ENCODE data around the gene RRP7A. TPM values are rescaled to one million over a fixed set of nuclear protein-coding genes. Genes with fewer than 3 reads are reported as not detected.
"Not testable (repeated sequence)": the region's sequence is repeated elsewhere in the genome, so short reads cannot be mapped to it uniquely, and the experiment has no call there.

RRP7A gene
- total RNA-seq, 4 donors from 2014 or later, result 9.7 to 38.6 (median 28.6) TPM

- intact Hi-C loops (cut with DNase I; ENCODE audit: low total_unique reads), result no loop called here
- Histone ChIP-seq H3K4me1 (no peaks in the 10 kb centered on the region), H3K4me3 (no peak overlapping the region), H3K36me3 (no peaks in the 10 kb centered on the region), H3K9me3 (no peaks in the 10 kb centered on the region), H3K27ac (no peak overlapping the region), H3K27me3 (no peaks in the 10 kb centered on the region)
- TF ChIP-seq, protein P1, sequence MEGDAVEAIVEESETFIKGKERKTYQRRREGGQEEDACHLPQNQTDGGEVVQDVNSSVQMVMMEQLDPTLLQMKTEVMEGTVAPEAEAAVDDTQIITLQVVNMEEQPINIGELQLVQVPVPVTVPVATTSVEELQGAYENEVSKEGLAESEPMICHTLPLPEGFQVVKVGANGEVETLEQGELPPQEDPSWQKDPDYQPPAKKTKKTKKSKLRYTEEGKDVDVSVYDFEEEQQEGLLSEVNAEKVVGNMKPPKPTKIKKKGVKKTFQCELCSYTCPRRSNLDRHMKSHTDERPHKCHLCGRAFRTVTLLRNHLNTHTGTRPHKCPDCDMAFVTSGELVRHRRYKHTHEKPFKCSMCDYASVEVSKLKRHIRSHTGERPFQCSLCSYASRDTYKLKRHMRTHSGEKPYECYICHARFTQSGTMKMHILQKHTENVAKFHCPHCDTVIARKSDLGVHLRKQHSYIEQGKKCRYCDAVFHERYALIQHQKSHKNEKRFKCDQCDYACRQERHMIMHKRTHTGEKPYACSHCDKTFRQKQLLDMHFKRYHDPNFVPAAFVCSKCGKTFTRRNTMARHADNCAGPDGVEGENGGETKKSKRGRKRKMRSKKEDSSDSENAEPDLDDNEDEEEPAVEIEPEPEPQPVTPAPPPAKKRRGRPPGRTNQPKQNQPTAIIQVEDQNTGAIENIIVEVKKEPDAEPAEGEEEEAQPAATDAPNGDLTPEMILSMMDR (IDR thresholded peaks at IDR 0.05), result no peak
- no peak for TF ChIP-seq POLR2A (IDR thresholded peaks at IDR 0.05)
- DNase-seq, result no peak
Measured at GRCh38 chr22:42489000-42489399, 30.6 kb downstream of the RRP7A start.

- TF ChIP-seq, protein P1 (IDR thresholded peaks at IDR 0.05), result no peak
- TF ChIP-seq POLR2A (IDR thresholded peaks at IDR 0.05), result no peak
- DNase-seq, result no peak
- Histone ChIP-seq H3K9me3 (no peaks in the 10 kb centered on the region), H3K27ac (no peak overlapping the region), H3K36me3 (no peaks in the 10 kb centered on the region), H3K4me3 (no peak overlapping the region), H3K4me1 (no peaks in the 10 kb centered on the region), H3K27me3 (no peaks in the 10 kb centered on the region)
- intact Hi-C loops (cut with DNase I; ENCODE audit: low total_unique reads), result no loop called here
Measured at GRCh38 chr22:42484506-42484905, 35.1 kb downstream of the RRP7A start.

- H3K4me3 ChIP-seq; H3K27ac ChIP-seq; H3K36me3 ChIP-seq; H3K4me1 ChIP-seq; H3K9me3 ChIP-seq; DNase-seq; H3K27me3 ChIP-seq; intact Hi-C loops (cut with DNase I; ENCODE audit: low total_unique reads): not testable (repeated sequence)
Measured at GRCh38 chr22:42483610-42484223, 35.9 kb downstream of the RRP7A start.

DNA sequence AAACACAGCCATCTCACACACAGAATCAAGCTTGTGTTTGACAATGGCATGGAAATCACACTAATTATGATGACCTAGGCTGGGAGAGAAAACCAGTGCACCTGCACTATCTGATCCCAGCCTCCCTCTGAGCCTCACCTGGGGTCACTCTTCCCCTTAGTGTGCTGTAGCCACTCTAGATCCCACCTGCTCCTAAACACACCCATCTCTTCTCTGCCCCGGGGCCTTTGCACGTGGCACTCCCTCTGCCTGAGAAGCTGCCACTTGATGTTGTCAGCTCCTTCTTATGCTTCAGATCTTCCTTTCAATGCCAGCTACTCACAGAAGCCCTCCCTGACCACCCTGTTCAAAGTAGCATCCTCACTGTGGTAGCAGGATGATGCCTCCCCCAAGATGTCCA lies 44.5 kb downstream of the RRP7A start:
- DNase-seq, result no peak
- H3K4me1 ChIP-seq, result no peaks in the 10 kb centered on the region
- no peak for TF ChIP-seq POLR2A (IDR thresholded peaks at IDR 0.05)
- TF ChIP-seq, protein P1 (IDR thresholded peaks at IDR 0.05), result no peak
- no peaks in the 10 kb centered on the region for H3K27me3 ChIP-seq
- H3K9me3 ChIP-seq, result no peaks in the 10 kb centered on the region
- intact Hi-C loops (cut with DNase I; ENCODE audit: low total_unique reads), result no loop called here
- no peaks in the 10 kb centered on the region for H3K36me3 ChIP-seq
- no peak overlapping the region for H3K27ac ChIP-seq
- H3K4me3 ChIP-seq, result no peak overlapping the region

DNA sequence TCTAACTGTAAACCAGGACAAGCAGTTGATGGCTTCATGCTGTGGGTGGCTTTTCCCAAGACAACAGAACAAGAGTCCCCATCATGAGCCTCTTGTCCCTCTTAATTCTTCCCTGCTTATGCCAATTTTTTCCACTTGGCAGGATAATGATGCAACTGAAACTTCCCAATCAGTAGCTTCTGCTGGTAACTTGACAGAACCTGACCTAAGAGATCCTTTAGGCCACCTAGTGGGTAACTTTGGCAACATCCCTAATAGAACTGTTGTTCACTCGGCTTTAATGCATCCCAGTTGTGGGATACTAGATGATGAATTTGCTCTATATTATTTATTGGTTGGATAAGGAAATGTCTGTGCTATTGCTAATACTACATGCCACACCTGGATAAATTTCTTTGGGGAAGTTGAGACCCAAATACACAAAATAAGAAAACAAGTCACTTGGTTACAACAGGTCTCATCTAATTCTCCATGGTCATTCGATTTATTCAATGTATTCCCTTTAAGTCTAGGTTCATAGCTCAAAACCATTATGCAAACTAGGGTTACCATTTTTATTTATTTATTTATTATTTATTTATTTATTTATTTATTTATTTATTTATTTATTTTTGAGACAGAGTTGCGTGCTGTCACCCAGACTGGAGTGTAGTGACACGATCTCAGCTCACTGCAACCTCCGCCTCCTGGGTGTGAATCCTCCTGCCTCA lies 46.0 kb downstream of the RRP7A start:
- H3K9me3 ChIP-seq, result no peaks in the 10 kb centered on the region
- no peaks in the 10 kb centered on the region for H3K27me3 ChIP-seq
- no peak for TF ChIP-seq POLR2A (IDR thresholded peaks at IDR 0.05)
- TF ChIP-seq, protein P1 (IDR thresholded peaks at IDR 0.05), result peak; percentile 26 to 56 (median 49)
- H3K4me1 ChIP-seq, result no peaks in the 10 kb centered on the region
- no peaks in the 10 kb centered on the region for H3K36me3 ChIP-seq
- H3K4me3 ChIP-seq, result no peak overlapping the region
- no peak overlapping the region for H3K27ac ChIP-seq
- intact Hi-C loops (cut with DNase I; ENCODE audit: low total_unique reads), result no loop called here
- no peak for DNase-seq

All from uterus (tissue), 4 donors.